GM23248 (cell line): ENCODE results near the gene ODAD2.

Experiments
- EZH2 ChIP-seq: fragments of 200-600 bp; sonication (generic); IDR thresholded peaks from 2 replicates; pipeline ENCODE4 v1.6.1; 2018; ENCODE audit warnings: antibody characterized with exemption, mild to moderate bottlenecking; ENCODE audit not compliant: insufficient read depth, poor library complexity, severe bottlenecking
- EZH2phosphoT487 ChIP-seq: fragments of 200-600 bp; sonication (generic); IDR thresholded peaks from 2 replicates; pipeline ENCODE4 v1.6.1; 2018; ENCODE audit warnings: antibody characterized with exemption, moderate library complexity, mild to moderate bottlenecking, low read depth; ENCODE audit not compliant: insufficient read depth

DNA sequence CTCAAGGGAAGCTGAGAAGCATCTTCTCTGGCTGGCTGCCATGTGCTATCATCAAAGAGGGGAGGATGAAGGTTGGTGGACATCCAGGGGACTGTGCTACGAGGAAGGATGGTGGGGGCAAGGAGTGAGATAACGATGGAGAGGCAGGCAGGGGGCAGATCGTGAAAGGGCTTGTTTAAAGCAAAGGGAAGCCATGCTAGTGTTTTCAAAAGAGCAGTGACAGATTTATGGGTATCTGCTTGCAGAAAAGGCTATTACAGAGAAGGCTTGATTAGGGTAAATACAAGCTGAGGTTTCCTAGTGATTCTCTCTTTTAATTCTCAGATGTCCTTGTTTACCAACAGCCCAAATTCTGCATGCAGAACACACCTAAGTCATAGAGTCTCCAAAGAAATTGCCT lies 164.4 kb downstream of the ODAD2 start:
- TF ChIP-seq EZH2, result no peak
- no peak for TF ChIP-seq EZH2phosphoT487
